MM.1S (cell line): Measurements from ENCODE around the gene MS4A4A.

Source experiments
- DNase-seq: peaks from one replicate; pipeline ENCODE4 v3.0.0-alpha.2; 2015
- H2AFZ ChIP-seq: fragments of 300-600 bp; sonication (generic); 2 replicates; pipeline ENCODE4 v1.6.0; 2016; ENCODE audit warnings: antibody characterized with exemption, low read length
- H3F3A ChIP-seq: fragments of 300-600 bp; sonication (generic); 2 replicates; pipeline ENCODE4 v1.6.1; 2016; ENCODE audit warnings: mild to moderate bottlenecking, antibody characterized with exemption, low read length, moderate library complexity, mixed read lengths; ENCODE audit not compliant: insufficient read depth
- H3K27ac ChIP-seq: fragments of 300-600 bp; sonication (generic); 2 replicates; pipeline ENCODE4 v1.5.1; 2016; ENCODE audit warnings: mild to moderate bottlenecking, low read length
- H3K27me3 ChIP-seq: fragments of 300-600 bp; sonication (generic); replicated peaks from 2 replicates; pipeline ENCODE4 v1.6.0; 2016; ENCODE audit warnings: low read length; ENCODE audit not compliant: insufficient read depth
- H3K36me3 ChIP-seq: fragments of 300-600 bp; sonication (generic); replicated peaks from 2 replicates; pipeline ENCODE4 v1.6.1; 2016; ENCODE audit warnings: mild to moderate bottlenecking, low read length, mixed read lengths; ENCODE audit not compliant: insufficient read depth
- H3K4me1 ChIP-seq: fragments of 300-600 bp; sonication (generic); 2 replicates; pipeline ENCODE4 v1.6.1; 2016; ENCODE audit warnings: low read length, mixed read lengths
- H3K4me2 ChIP-seq: fragments of 300-600 bp; sonication (generic); 2 replicates; pipeline ENCODE4 v1.6.0; 2016; ENCODE audit warnings: low read depth, low read length
- H3K4me3 ChIP-seq: fragments of 300-600 bp; sonication (generic); 2 replicates; pipeline ENCODE4 v1.5.1; 2016; ENCODE audit warnings: low read length, mixed read lengths
- H3K79me2 ChIP-seq: fragments of 300-600 bp; sonication (generic); 2 replicates; pipeline ENCODE4 v1.6.1; 2016; ENCODE audit warnings: mixed run types, low read length, mixed read lengths
- H3K9ac ChIP-seq: fragments of 300-600 bp; sonication (generic); 2 replicates; pipeline ENCODE4 v1.6.1; 2016; ENCODE audit warnings: low read length, mixed read lengths
- H3K9me2 ChIP-seq: fragments of 300-600 bp; sonication (generic); replicated peaks from 2 replicates; pipeline ENCODE4 v1.6.1; 2016; ENCODE audit warnings: mild to moderate bottlenecking, low read length, mixed read lengths; ENCODE audit not compliant: insufficient read depth
- H3K9me3 ChIP-seq: fragments of 300-600 bp; sonication (generic); replicated peaks from 2 replicates; pipeline ENCODE4 v1.6.1; 2016; ENCODE audit warnings: mild to moderate bottlenecking, low read length, mixed read lengths; ENCODE audit not compliant: insufficient read depth
- H4K20me1 ChIP-seq: fragments of 300-600 bp; sonication (generic); 2 replicates; pipeline ENCODE4 v1.6.1; 2016; ENCODE audit warnings: mild to moderate bottlenecking, low read length, moderate library complexity, mixed read lengths; ENCODE audit not compliant: insufficient read depth
- CTCF ChIP-seq: fragments of 300-600 bp; sonication (generic); IDR thresholded peaks from 2 replicates; pipeline ENCODE4 v1.5.1; 2016; ENCODE audit warnings: antibody characterized with exemption, low read length, mixed read lengths
- EZH2 ChIP-seq: fragments of 300-600 bp; sonication (generic); optimal IDR thresholded peaks from 2 replicates; pipeline ENCODE3; 2017; ENCODE audit warnings: low read depth, mild to moderate bottlenecking, antibody characterized with exemption, low read length, mixed read lengths
- EZH2phosphoT487 ChIP-seq: fragments of 300-600 bp; sonication (generic); IDR thresholded peaks from 2 replicates; pipeline ENCODE4 v1.6.1; 2018; ENCODE audit warnings: antibody characterized with exemption, low read length

MS4A4A gene

GRCh38 chr11:60334005-60334620 lies 53.6 kb downstream of the MS4A4A start:
- Histone ChIP-seq H3K4me3 (no peak overlapping the region), H3K4me1 (no peaks in the 10 kb centered on the region), H3K36me3 (no peaks in the 10 kb centered on the region), H2AFZ (no peak overlapping the region), H4K20me1 (no peaks in the 10 kb centered on the region), H3K4me2 (no peak overlapping the region), H3K27ac (no peak overlapping the region), H3K9me3 (no peaks in the 10 kb centered on the region), H3K27me3 (no peaks in the 10 kb centered on the region), H3K9me2 (no peaks in the 10 kb centered on the region), H3K79me2 (no peaks in the 10 kb centered on the region), H3F3A (no peaks in the 10 kb centered on the region), H3K9ac (no peak overlapping the region)
- peak; percentile 61 for DNase-seq
- TF ChIP-seq EZH2phosphoT487 (no peak), CTCF (peak; percentile 77), EZH2 (no peak)

- Histone ChIP-seq H3K9ac (no peak overlapping the region), H3K4me3 (no peak overlapping the region), H3K27me3 (no peaks in the 10 kb centered on the region), H3K4me1 (no peaks in the 10 kb centered on the region), H3K9me3 (no peaks in the 10 kb centered on the region), H4K20me1 (no peaks in the 10 kb centered on the region), H3K27ac (no peak overlapping the region), H3K36me3 (no peaks in the 10 kb centered on the region), H3K9me2 (no peaks in the 10 kb centered on the region), H3K4me2 (no peak overlapping the region), H2AFZ (no peak overlapping the region), H3K79me2 (no peaks in the 10 kb centered on the region), H3F3A (no peaks in the 10 kb centered on the region)
- no peak for DNase-seq
- TF ChIP-seq EZH2 (no peak), EZH2phosphoT487 (no peak), CTCF (no peak)
Observed at GRCh38 chr11:60336767-60337391, 56.4 kb downstream of the MS4A4A start.

GRCh38 chr11:60338053-60338452 lies 57.6 kb downstream of the MS4A4A start:
- no peak for TF ChIP-seq CTCF
- TF ChIP-seq EZH2, result no peak
- no peak for TF ChIP-seq EZH2phosphoT487
- no peaks in the 10 kb centered on the region for H4K20me1 ChIP-seq
- H3F3A ChIP-seq, result no peaks in the 10 kb centered on the region
- H3K36me3 ChIP-seq, result no peaks in the 10 kb centered on the region
- no peaks in the 10 kb centered on the region for H3K4me1 ChIP-seq
- H3K79me2 ChIP-seq, result no peaks in the 10 kb centered on the region
- H3K4me3 ChIP-seq, result no peak overlapping the region
- no peak overlapping the region for H3K27ac ChIP-seq
- H3K4me2 ChIP-seq, result no peak overlapping the region
- no peak overlapping the region for H2AFZ ChIP-seq
- no peaks in the 10 kb centered on the region for H3K9me3 ChIP-seq
- H3K9ac ChIP-seq, result no peak overlapping the region
- no peak for DNase-seq
- H3K27me3 ChIP-seq, result no peaks in the 10 kb centered on the region
- no peaks in the 10 kb centered on the region for H3K9me2 ChIP-seq
